ENCODE results near the gene NHERF1.

Gene NHERF1

DNA sequence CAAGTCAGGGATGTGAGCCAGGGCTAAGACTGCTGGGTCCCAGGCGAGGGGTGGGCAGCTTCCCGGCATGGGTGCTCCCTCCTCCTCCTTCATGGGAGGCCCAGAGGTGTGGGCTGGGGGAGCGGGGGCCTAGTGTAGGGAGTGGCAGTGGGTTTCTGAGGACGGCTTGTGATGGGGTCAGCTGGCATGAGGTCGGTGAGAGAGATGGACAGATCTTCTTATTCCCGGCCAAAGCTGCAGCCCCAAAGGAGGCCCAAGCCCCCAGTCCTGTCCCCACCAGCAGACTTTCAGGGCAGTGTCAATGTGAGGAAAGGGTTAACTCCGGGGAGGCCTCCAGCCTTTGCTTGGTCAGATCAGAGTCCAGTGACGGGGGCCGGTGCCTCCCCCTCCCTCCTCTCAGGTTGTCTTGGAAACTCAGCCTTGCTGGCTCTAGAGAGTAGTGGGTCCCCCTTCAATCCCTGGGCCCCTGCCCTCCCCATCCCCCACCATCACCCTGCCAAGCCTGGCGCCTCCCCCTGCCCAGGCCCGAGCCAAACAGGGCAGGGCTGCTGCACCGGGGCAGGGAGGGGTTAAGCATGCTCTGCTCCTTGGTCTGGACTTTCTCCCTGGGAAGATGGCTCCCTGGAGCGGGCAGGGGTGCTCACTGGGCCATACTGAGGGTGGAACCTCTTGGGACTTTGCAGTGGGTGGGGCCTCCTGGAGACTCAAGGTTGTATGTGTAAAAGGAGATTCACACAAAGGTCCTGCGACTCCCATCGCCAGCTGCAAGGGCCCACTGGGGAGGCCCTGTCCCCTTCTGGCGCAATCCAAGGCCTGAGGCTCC, 15.3 kb downstream of the NHERF1 start:
- H3K4me1 ChIP-seq (ENCODE audit: insufficient read depth, low read length) = peaks cover 38% of the 10 kb centered on the region
- H3K9ac ChIP-seq (ENCODE audit: low read depth, low read length) = no peak overlapping the region
- no peaks in the 10 kb centered on the region for H3K36me3 ChIP-seq (ENCODE audit: insufficient read depth, low read length)
- H3K9me3 ChIP-seq (ENCODE audit: control insufficient read depth, insufficient read depth, low read length) = no peaks in the 10 kb centered on the region

GRCh38 chr17:74764751-74765286, 16.4 kb downstream of the NHERF1 start:
- no peaks in the 10 kb centered on the region for H3K36me3 ChIP-seq (ENCODE audit: insufficient read depth, low read length)
- peaks cover 32% of the 10 kb centered on the region for H3K4me1 ChIP-seq (ENCODE audit: insufficient read depth, low read length)
- no peak overlapping the region for H3K9ac ChIP-seq (ENCODE audit: low read depth, low read length)
- H3K9me3 ChIP-seq (ENCODE audit: control insufficient read depth, insufficient read depth, low read length) = no peaks in the 10 kb centered on the region

- H3K9me3 ChIP-seq (ENCODE audit: control insufficient read depth, insufficient read depth, low read length) = no peaks in the 10 kb centered on the region
- peaks cover 18% of the 10 kb centered on the region for H3K4me1 ChIP-seq (ENCODE audit: insufficient read depth, low read length)
- H3K9ac ChIP-seq (ENCODE audit: low read depth, low read length) = no peak overlapping the region
- no peaks in the 10 kb centered on the region for H3K36me3 ChIP-seq (ENCODE audit: insufficient read depth, low read length)
These were observed 18.0 kb downstream of the NHERF1 start for GRCh38 chr17:74766413-74766812.

GRCh38 chr17:74767111-74767516, 18.7 kb downstream of the NHERF1 start:
- Histone ChIP-seq H3K36me3 (ENCODE audit: insufficient read depth, low read length) (0 out of 2 replicates have a peak, but pooled peaks cover 2% of the 10 kb centered on the region), H3K4me1 (ENCODE audit: insufficient read depth, low read length) (peaks cover 15% of the 10 kb centered on the region), H3K9me3 (ENCODE audit: control insufficient read depth, insufficient read depth, low read length) (no peaks in the 10 kb centered on the region), H3K9ac (ENCODE audit: low read depth, low read length) (no peak overlapping the region)

GRCh38 chr17:74768069-74768762, 19.8 kb downstream of the NHERF1 start:
- Histone ChIP-seq H3K9ac (ENCODE audit: low read depth, low read length) (no peak overlapping the region), H3K36me3 (ENCODE audit: insufficient read depth, low read length) (0 out of 2 replicates have a peak, but pooled peaks cover 12% of the 10 kb centered on the region), H3K4me1 (ENCODE audit: insufficient read depth, low read length) (peaks cover 12% of the 10 kb centered on the region), H3K9me3 (ENCODE audit: control insufficient read depth, insufficient read depth, low read length) (no peaks in the 10 kb centered on the region)

DNA sequence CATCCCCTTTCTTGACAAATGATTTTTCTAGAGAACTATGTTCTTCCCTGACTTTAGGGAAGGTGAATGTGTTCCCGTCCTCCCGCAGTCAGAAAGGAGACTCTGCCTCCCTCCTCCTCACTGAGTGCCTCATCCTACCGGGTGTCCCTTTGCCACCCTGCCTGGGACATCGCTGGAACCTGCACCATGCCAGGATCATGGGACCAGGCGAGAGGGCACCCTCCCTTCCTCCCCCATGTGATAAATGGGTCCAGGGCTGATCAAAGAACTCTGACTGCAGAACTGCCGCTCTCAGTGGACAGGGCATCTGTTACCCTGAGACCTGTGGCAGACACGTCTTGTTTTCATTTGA, 20.3 kb downstream of the NHERF1 start:
- peaks cover 6% of the 10 kb centered on the region for H3K4me1 ChIP-seq (ENCODE audit: insufficient read depth, low read length)
- H3K36me3 ChIP-seq (ENCODE audit: insufficient read depth, low read length) = 0 out of 2 replicates have a peak, but pooled peaks cover 12% of the 10 kb centered on the region
- H3K9ac ChIP-seq (ENCODE audit: low read depth, low read length) = no peak overlapping the region
- no peaks in the 10 kb centered on the region for H3K9me3 ChIP-seq (ENCODE audit: control insufficient read depth, insufficient read depth, low read length)

DNA sequence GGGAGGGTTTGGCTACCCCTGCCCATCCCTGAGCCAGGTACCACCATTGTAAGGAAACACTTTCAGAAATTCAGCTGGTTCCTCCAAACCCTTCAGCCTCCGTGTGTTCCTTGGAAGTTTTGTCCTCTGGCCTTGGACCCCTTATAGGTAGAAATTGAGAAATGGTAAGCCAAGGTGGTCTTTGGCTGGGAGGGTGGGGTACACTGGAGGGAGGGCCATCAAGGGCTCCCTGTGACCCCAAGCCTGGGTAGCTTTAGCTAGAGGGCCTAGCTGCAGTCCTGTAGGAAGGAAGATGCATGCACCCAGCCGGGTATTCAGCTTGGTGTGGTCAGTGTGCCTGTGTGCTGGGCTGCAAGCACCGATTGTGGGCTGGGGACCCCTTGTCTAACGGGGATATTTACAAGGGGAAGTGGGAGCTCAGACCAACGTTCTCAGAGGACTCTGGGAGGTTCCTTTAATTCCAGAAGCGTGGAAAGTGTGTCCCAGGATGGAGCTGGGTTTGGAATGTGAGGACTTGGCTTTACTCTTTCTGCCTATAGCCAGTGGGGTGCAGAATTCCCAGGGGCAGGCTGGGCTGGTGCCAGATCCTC, 20.9 kb downstream of the NHERF1 start:
- no peaks in the 10 kb centered on the region for H3K9me3 ChIP-seq (ENCODE audit: control insufficient read depth, insufficient read depth, low read length)
- peaks cover under 1% of the 10 kb centered on the region for H3K4me1 ChIP-seq (ENCODE audit: insufficient read depth, low read length)
- H3K9ac ChIP-seq (ENCODE audit: low read depth, low read length) = no peak overlapping the region
- H3K36me3 ChIP-seq (ENCODE audit: insufficient read depth, low read length) = 0 out of 2 replicates have a peak, but pooled peaks cover 12% of the 10 kb centered on the region

- no peak overlapping the region for H3K9ac ChIP-seq (ENCODE audit: low read depth, low read length)
- H3K9me3 ChIP-seq (ENCODE audit: control insufficient read depth, insufficient read depth, low read length) = no peaks in the 10 kb centered on the region
- H3K4me1 ChIP-seq (ENCODE audit: insufficient read depth, low read length) = no peaks in the 10 kb centered on the region; the same call in 1 of the 2 replicates
- H3K36me3 ChIP-seq (ENCODE audit: insufficient read depth, low read length) = 0 out of 2 replicates have a peak, but pooled peaks cover 12% of the 10 kb centered on the region
These were observed 21.5 kb downstream of the NHERF1 start for GRCh38 chr17:74769856-74770497.

GRCh38 chr17:74770498-74771318, 22.3 kb downstream of the NHERF1 start:
- 0 out of 2 replicates have a peak, but pooled peaks cover 12% of the 10 kb centered on the region for H3K36me3 ChIP-seq (ENCODE audit: insufficient read depth, low read length)
- no peak overlapping the region for H3K9ac ChIP-seq (ENCODE audit: low read depth, low read length)
- no peaks in the 10 kb centered on the region for H3K9me3 ChIP-seq (ENCODE audit: control insufficient read depth, insufficient read depth, low read length)
- no peaks in the 10 kb centered on the region; the same call in 1 of the 2 replicates for H3K4me1 ChIP-seq (ENCODE audit: insufficient read depth, low read length)

DNA sequence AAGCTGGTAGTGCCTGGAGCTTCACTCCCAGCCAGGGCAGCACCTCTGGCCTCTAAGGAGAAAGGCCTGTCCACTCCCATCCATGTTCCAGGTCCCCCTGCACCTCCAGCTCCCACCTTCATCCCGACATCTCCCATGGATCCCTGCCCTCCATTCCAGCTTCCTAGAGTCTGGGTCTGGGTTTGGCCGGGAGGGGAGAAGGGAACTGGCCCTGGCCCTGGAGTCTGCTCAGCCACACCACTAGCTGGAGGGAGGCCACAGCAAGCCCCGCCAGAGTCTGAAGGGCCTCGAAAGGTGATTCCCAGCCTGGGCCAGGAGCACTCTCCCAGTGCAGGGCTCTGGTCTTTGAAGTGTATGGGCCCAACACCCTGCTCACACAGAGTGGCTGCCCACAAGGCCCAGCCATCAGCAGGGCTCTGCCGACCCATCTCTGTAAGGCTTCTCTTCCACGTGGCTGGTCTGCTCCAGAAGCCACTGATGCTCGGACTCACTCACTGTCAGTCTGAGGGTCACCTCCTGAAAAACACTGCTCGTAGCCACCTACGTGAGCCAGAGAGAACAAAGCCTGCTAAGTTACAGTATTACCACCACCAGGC, 23.0 kb downstream of the NHERF1 start:
- H3K9ac ChIP-seq (ENCODE audit: low read depth, low read length) = no peak overlapping the region
- no peaks in the 10 kb centered on the region for H3K9me3 ChIP-seq (ENCODE audit: control insufficient read depth, insufficient read depth, low read length)
- H3K36me3 ChIP-seq (ENCODE audit: insufficient read depth, low read length) = 0 out of 2 replicates have a peak, but pooled peaks cover 12% of the 10 kb centered on the region
- H3K4me1 ChIP-seq (ENCODE audit: insufficient read depth, low read length) = no peaks in the 10 kb centered on the region; the same call in 1 of the 2 replicates

DNA sequence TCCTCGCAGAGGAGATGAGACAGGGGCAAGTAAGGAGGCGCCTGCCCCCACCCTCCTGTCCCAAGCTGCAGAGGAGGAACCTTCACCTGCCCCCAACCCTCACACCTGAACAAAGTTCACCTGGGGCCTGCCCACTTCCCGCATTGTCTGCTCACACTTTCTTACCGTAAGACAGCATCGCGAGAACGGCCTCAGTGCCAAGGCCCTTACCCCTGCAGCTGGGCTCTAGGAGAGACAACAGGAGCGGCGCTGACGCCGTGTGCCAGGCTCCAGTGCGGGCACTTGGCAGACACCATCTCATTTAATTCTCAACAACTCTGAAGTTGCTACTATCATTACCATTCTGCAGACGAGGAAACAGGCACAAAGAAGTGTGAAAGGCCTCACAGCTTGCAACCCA, 23.6 kb downstream of the NHERF1 start:
- no peaks in the 10 kb centered on the region for H3K9me3 ChIP-seq (ENCODE audit: control insufficient read depth, insufficient read depth, low read length)
- 0 out of 2 replicates have a peak, but pooled peaks cover 12% of the 10 kb centered on the region for H3K36me3 ChIP-seq (ENCODE audit: insufficient read depth, low read length)
- no peak overlapping the region for H3K9ac ChIP-seq (ENCODE audit: low read depth, low read length)
- no peaks in the 10 kb centered on the region; the same call in 1 of the 2 replicates for H3K4me1 ChIP-seq (ENCODE audit: insufficient read depth, low read length)

GRCh38 chr17:74773414-74773813, 25.0 kb downstream of the NHERF1 start:
- no peak overlapping the region for H3K9ac ChIP-seq (ENCODE audit: low read depth, low read length)

GRCh38 chr17:74773871-74774286, 25.5 kb downstream of the NHERF1 start:
- H3K36me3 ChIP-seq (ENCODE audit: insufficient read depth, low read length) = 0 out of 2 replicates have a peak, but pooled peaks cover 12% of the 10 kb centered on the region

More at GRCh38 chr17:74773414-74773813, 25.0 kb downstream of the NHERF1 start:
- H3K36me3 ChIP-seq (ENCODE audit: insufficient read depth, low read length) = 0 out of 2 replicates have a peak, but pooled peaks cover 12% of the 10 kb centered on the region
- no peaks in the 10 kb centered on the region for H3K9me3 ChIP-seq (ENCODE audit: control insufficient read depth, insufficient read depth, low read length)
- H3K4me1 ChIP-seq (ENCODE audit: insufficient read depth, low read length) = no peaks in the 10 kb centered on the region; the same call in 1 of the 2 replicates

More at GRCh38 chr17:74773871-74774286, 25.5 kb downstream of the NHERF1 start:
- H3K4me1 ChIP-seq (ENCODE audit: insufficient read depth, low read length) = no peaks in the 10 kb centered on the region; the same call in 1 of the 2 replicates
- no peak overlapping the region for H3K9ac ChIP-seq (ENCODE audit: low read depth, low read length)
- H3K9me3 ChIP-seq (ENCODE audit: control insufficient read depth, insufficient read depth, low read length) = no peaks in the 10 kb centered on the region
